Gastroesophageal sphincter (tissue), 4 donors: ENCODE data around the gene MTMR11. TPM values are rescaled to one million over a fixed set of nuclear protein-coding genes. Genes with fewer than 3 reads are reported as not detected.
A peak's percentile ranks its signal among the peaks of the same experiment; 100 is the strongest.

Source experiments
- ATAC-seq: fragments of 150-250 bp; one replicate; pipeline ENCODE4 v1.9.1; 2016; ENCODE audit warnings: mild to moderate bottlenecking, moderate library complexity
- H3K27ac ChIP-seq, 4 donors: fragments of 200-600 bp; sonication (generic) in 3 of 4; 1 replicate in 3 of 4; 2 replicates in 1 of 4; pipeline ENCODE4 v1.5.1; 2016 to 2019
- H3K27me3 ChIP-seq: fragments of 200-600 bp; sonication (generic); one replicate; pipeline ENCODE4 v1.5.1; 2019
- H3K36me3 ChIP-seq, 2 donors: fragments of 200-600 bp; sonication (generic); one replicate each; pipeline ENCODE4 v1.5.1; 2019; ENCODE audit warnings: control low read depth in 1 of 2
- H3K4me1 ChIP-seq, 3 donors: fragments of 200-600 bp; sonication (generic); 1 replicate in 2 of 3; 2 replicates in 1 of 3; pipeline ENCODE4 v1.5.1; 2016 to 2019; ENCODE audit warnings: control low read depth in 2 of 3
- H3K4me3 ChIP-seq, 2 donors: fragments of 200-600 bp; sonication (generic); one replicate each; pipeline ENCODE4 v1.5.1; 2019; ENCODE audit warnings: mild to moderate bottlenecking in 1 of 2, moderate library complexity in 1 of 2
- H3K9me3 ChIP-seq, 3 donors: fragments of 200-600 bp; sonication (generic); one replicate each; pipeline ENCODE4 v1.5.1; 2017 to 2019; ENCODE audit warnings: control low read depth in 2 of 3
- EP300 ChIP-seq: sonication (generic); formaldehyde crosslinking; IDR thresholded peaks from one replicate; pipeline ENCODE4 v1.6.1; 2017; ENCODE audit warnings: antibody characterized with exemption, mild to moderate bottlenecking
- POLR2A ChIP-seq, 2 donors: fragments of 450-650 bp; IDR thresholded peaks; one replicate each; pipeline ENCODE4 v1.6.1; 2017; ENCODE audit warnings: antibody characterized with exemption in 2 of 2, mild to moderate bottlenecking in 2 of 2, moderate library complexity in 1 of 2
- POLR2AphosphoS5 ChIP-seq: sonication (generic); formaldehyde crosslinking; IDR thresholded peaks from one replicate; pipeline ENCODE4 v1.6.1; 2017; ENCODE audit warnings: antibody characterized with exemption
- WGBS, 2 donors: methylation state at CpG; one replicate each; pipeline ENCODE4 v1.1.5; 2018; ENCODE audit warnings: low coverage in 1 of 2; 5-methylcytosine and 5-hydroxymethylcytosine counted together
- total RNA-seq, 4 donors: library from RNA; depleted of rRNA; stranded (reverse); fragments of >200 nt; gene quantifications; one replicate each; pipeline ENCODE4 v1.1.0, GENCODE V29; 2016
- TF ChIP-seq, protein P1 (sequence below), 4 experiments: fragments of 200-600 bp in 2 of 4; fragments of 450-650 bp in 2 of 4; sonication (generic) in 1 of 4; IDR thresholded peaks; one replicate each; pipeline ENCODE4 v1.5.1; 2017 to 2019; ENCODE audit warnings: antibody characterized with exemption in 4 of 4, mild to moderate bottlenecking in 2 of 4, moderate library complexity in 2 of 4

MTMR11 gene
- total RNA-seq, 4 donors from 2014 or later: 10.6 to 20.6 (median 14.4) TPM

DNA sequence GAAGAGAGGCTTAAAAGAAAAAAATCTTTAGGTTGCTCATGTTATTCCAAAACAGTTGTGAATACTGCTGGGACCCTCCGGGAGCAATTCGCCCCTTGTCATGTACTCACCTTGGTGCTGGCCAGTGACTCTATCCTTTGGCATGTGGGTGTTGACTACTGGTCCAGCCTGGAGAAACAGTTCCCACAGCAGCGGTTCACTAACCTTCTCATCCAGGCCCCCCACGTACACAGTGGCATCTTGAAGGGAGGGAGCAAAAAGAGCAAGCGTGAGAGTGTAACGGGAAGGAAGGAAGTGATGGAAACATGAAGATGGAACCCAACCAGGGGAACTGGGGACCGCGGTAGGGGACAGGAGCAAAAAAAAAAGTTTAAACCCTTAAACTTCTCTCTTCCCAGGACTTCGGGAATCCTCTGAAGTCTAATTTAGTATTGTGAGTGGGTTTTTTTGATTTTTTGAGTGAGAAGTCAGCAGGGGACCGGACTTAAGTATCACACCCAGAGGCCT lies 9.6 kb downstream of the MTMR11 start:
- no peak for ATAC-seq
- Histone ChIP-seq H3K27ac (peak overlapping the region; percentile 92 to 96 (median 94)), H3K27me3 (no peaks in the 10 kb centered on the region), H3K9me3 (no peaks in the 10 kb centered on the region), H3K36me3 (peaks cover 7 to 78% of the 10 kb centered on the region in 2 donors), H3K4me1 (peaks cover 3 to 42% (median 18%) of the 10 kb centered on the region in 3 donors), H3K4me3 (peak overlapping the region; percentile 69 to 94)
- 0 to 4% methylated on average over 5 to 9 of the region's 10 CpGs for WGBS, 2 donors
- TF ChIP-seq EP300 (no peak), POLR2AphosphoS5 (no peak), POLR2A (IDR thresholded peaks at IDR 0.05) (no peak)
- TF ChIP-seq, protein P1, sequence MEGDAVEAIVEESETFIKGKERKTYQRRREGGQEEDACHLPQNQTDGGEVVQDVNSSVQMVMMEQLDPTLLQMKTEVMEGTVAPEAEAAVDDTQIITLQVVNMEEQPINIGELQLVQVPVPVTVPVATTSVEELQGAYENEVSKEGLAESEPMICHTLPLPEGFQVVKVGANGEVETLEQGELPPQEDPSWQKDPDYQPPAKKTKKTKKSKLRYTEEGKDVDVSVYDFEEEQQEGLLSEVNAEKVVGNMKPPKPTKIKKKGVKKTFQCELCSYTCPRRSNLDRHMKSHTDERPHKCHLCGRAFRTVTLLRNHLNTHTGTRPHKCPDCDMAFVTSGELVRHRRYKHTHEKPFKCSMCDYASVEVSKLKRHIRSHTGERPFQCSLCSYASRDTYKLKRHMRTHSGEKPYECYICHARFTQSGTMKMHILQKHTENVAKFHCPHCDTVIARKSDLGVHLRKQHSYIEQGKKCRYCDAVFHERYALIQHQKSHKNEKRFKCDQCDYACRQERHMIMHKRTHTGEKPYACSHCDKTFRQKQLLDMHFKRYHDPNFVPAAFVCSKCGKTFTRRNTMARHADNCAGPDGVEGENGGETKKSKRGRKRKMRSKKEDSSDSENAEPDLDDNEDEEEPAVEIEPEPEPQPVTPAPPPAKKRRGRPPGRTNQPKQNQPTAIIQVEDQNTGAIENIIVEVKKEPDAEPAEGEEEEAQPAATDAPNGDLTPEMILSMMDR (IDR thresholded peaks at IDR 0.05): no peak

DNA sequence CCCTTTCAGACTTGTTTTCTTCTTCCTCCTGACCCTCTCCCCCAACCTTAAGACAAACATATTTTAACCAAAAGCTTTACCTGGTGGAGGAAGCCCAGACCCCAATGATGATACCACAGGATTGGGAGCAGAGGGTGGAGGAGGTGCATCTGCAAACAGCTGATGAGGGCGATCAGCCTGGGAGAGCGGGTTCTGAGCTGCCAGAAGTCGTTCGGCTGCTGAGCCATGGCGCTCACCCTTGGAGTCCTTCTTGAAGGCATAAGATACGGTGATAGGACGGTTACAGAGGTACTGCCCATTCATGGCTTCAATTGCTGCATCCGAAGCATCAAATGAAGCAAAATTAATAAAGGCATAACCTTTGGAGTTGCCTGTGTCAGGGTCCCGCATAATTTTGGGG lies 10.4 kb downstream of the MTMR11 start:
- Histone ChIP-seq H3K9me3 (no peaks in the 10 kb centered on the region), H3K36me3 (peaks cover 7 to 77% of the 10 kb centered on the region in 2 donors), H3K27ac (no peak overlapping the region), H3K27me3 (no peaks in the 10 kb centered on the region), H3K4me3 (peak overlapping the region in 1 of 2 donors; percentile 69), H3K4me1 (peaks cover 3 to 42% (median 18%) of the 10 kb centered on the region in 3 donors)
- TF ChIP-seq, protein P1 (IDR thresholded peaks at IDR 0.05): no peak
- TF ChIP-seq EP300: no peak
- no peak for TF ChIP-seq POLR2A (IDR thresholded peaks at IDR 0.05)
- TF ChIP-seq POLR2AphosphoS5: no peak
- 92 to 93% methylated on average over 2 to 4 of the region's 9 CpGs for WGBS, 2 donors
- no peak for ATAC-seq

DNA sequence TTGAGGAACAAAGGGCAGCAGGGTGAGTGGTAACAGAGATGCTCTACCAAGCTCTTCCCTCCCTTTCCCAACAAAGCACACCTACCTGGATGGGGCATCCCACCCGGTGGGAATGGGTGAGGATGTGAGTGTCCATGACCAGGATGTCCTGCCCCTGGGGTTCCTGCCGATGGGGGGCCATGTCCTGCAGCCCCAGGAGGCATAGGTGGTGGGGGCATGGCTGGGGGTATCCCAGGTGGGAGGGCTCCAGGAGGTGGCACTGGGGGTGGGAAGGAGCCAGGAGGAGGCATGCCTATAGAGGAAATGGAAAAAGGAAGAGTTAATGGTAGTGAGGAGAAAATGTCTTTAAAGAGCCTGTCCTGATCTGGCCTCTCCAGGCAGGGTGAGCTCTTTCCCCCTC lies 10.9 kb downstream of the MTMR11 start:
- Histone ChIP-seq H3K4me1 (peaks cover 3 to 42% (median 18%) of the 10 kb centered on the region in 3 donors), H3K9me3 (no peaks in the 10 kb centered on the region), H3K27ac (no peak overlapping the region), H3K36me3 (peaks cover 7 to 72% of the 10 kb centered on the region in 2 donors), H3K27me3 (no peaks in the 10 kb centered on the region), H3K4me3 (no peak overlapping the region)
- no peak for TF ChIP-seq EP300
- no peak for TF ChIP-seq POLR2AphosphoS5
- ATAC-seq: no peak
- 76 to 86% methylated on average over 1 to 2 of the region's 2 CpGs for WGBS, 2 donors

DNA sequence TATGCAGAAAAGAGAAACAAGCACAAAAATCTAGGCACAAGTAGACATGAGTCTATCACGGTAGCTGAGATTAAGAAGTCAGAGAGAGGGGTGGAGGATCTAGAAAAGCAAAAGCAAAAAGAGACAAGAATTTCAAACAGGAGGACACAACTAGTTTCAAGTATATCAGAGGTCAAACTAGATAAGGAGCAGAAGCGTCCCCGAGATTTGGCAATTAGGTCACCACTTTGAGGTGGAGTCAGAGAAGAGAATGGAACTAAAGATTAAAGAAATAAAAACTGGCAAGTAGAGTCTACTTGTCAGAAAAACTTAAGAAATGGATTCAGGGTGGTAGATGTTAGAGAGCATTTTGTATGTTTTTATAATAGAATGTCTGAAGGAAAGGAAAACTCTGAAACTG lies 11.3 kb downstream of the MTMR11 start:
- Histone ChIP-seq H3K36me3 (peaks cover 7 to 68% of the 10 kb centered on the region in 2 donors), H3K27me3 (no peaks in the 10 kb centered on the region), H3K4me3 (no peak overlapping the region), H3K4me1 (peaks cover 3 to 42% (median 18%) of the 10 kb centered on the region in 3 donors), H3K27ac (no peak overlapping the region), H3K9me3 (no peaks in the 10 kb centered on the region)
- ATAC-seq: no peak
- 76 to 93% methylated on average over 3 of the region's 3 CpGs for WGBS, 2 donors
- TF ChIP-seq POLR2A (IDR thresholded peaks at IDR 0.05): no peak
- TF ChIP-seq EP300: no peak
- no peak for TF ChIP-seq POLR2AphosphoS5
- TF ChIP-seq, protein P1 (IDR thresholded peaks at IDR 0.05): no peak

DNA sequence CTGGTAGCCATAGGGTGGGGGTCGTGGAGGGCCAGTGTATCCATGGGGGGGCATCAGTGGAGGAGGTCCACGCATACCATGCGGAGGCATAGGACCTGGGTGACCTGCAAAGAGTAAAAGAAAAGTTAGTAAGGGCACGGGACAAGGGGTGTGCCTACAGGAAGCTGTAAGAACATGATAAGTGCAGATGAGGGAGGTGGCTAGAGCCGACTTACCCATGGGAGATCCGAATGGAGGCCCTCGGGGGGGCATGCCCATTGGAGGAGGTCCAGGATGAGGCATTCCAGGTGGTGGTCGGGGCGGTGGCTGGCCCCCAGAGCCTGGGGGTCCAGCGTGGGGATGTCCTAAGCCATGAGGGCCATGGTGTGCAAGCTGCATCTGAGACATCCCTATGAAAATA lies 13.1 kb downstream of the MTMR11 start:
- Histone ChIP-seq H3K27me3 (no peaks in the 10 kb centered on the region), H3K36me3 (peaks cover 7 to 54% of the 10 kb centered on the region in 2 donors), H3K4me1 (peaks cover 3 to 38% (median 18%) of the 10 kb centered on the region in 3 donors), H3K4me3 (no peak overlapping the region), H3K9me3 (no peaks in the 10 kb centered on the region), H3K27ac (no peak overlapping the region)
- no peak for ATAC-seq
- 76 to 80% methylated on average over 3 to 10 of the region's 10 CpGs for WGBS, 2 donors
- no peak for TF ChIP-seq EP300
- TF ChIP-seq POLR2AphosphoS5: no peak
- TF ChIP-seq, protein P1 (IDR thresholded peaks at IDR 0.05): no peak
- no peak for TF ChIP-seq POLR2A (IDR thresholded peaks at IDR 0.05)
